Psoas muscle (tissue), 8 donors: ENCODE results near the gene DHCR24. TPM values are rescaled to one million over a fixed set of nuclear protein-coding genes. Genes with fewer than 3 reads are reported as not detected.
A peak's percentile ranks its signal among the peaks of the same experiment; 100 is the strongest.

ENCODE experiments used
- ATAC-seq, 4 donors: fragments of 200-7000 bp; cut with Tn5 transposase; one replicate each; pipeline ENCODE4 v1.9.1; 2020; ENCODE audit warnings: moderate library complexity in 3 of 4, mild to moderate bottlenecking in 2 of 4
- DNase-seq, 2 donors: peaks; one replicate each; pipeline ENCODE4 v3.0.0-alpha.2; 2020
- H3K27ac ChIP-seq: fragments of 200-600 bp; one replicate; pipeline ENCODE4 v1.8.0; 2022
- H3K27me3 ChIP-seq, 3 donors: fragments of 200-600 bp in 1 of 3; one replicate each; pipeline versions ENCODE4 v1.6.1 to v1.8.0; 2013 to 2022; ENCODE audit warnings: low read length in 2 of 3, mild to moderate bottlenecking in 2 of 3, moderate library complexity in 1 of 3; ENCODE audit not compliant: insufficient read depth in 3 of 3
- H3K36me3 ChIP-seq, 2 donors: fragments of 200-600 bp in 1 of 2; one replicate each; pipeline versions ENCODE4 v1.6.1 to v1.8.0; 2013 to 2022; ENCODE audit warnings: low read depth in 1 of 2, mild to moderate bottlenecking in 1 of 2, moderate library complexity in 1 of 2; ENCODE audit not compliant: insufficient read depth in 1 of 2
- H3K4me1 ChIP-seq: fragments of 200-600 bp; one replicate; pipeline ENCODE4 v1.8.0; 2022
- H3K4me3 ChIP-seq: fragments of 200-600 bp; one replicate; pipeline ENCODE4 v1.8.0; 2022; ENCODE audit warnings: mild to moderate bottlenecking
- H3K9me3 ChIP-seq: fragments of 200-600 bp; one replicate; pipeline ENCODE4 v1.8.0; 2022
- WGBS, 3 donors: extraction: QIAGEN DNeasy Blood & Tissue Kit; methylation state at CpG; one replicate each; pipeline versions ENCODE4 v1.1.6 to v1.1.7; 2013; 5-methylcytosine and 5-hydroxymethylcytosine counted together
- intact Hi-C, 2 donors: fragments of 100-400 bp; cut with DNase I; formaldehyde crosslinking; loops; one replicate each; pipeline versions ENCODE4 v1.11.0 to v1.14.2; 2022
- polyA plus RNA-seq, 3 donors: library from polyadenylated mRNA; stranded (reverse); fragments of 200-250 nt; gene quantifications; one replicate each; pipeline ENCODE4 v1.2.3, GENCODE V29; 2013
- total RNA-seq, 4 donors: library from RNA; stranded (reverse); fragmentation: NEBNext Ultra II Directional in 2 of 4; extraction: Animal tissue kit (Norgen Biotek cat#: 25700) in 2 of 4; gene quantifications; one replicate each; pipeline versions ENCODE4 v1.2.1 to v1.2.4, GENCODE V29; 2021 to 2023
- TF ChIP-seq, protein P1 (sequence below): fragments of 200-600 bp; IDR thresholded peaks from one replicate; pipeline ENCODE4 v1.8.0; 2022; ENCODE audit warnings: antibody characterized with exemption
- donor health status: healthy with polysubstance abuse.
- donor health status: DM: no; HTN: no; CAD: no; lungs with moderate emphysema.
- donor health status: Bipolar disorder and iron deficiency.
- donor health status: healthy.
- donor health status: DM: yes; HTN: yes; CAD: no.
- donor health status: DM: no; HTN: no; CAD: no.
- donor health status: DM: no; HTN: no; CAD: no.
- donor health status: DM: yes; HTN: yes; CAD: no.

Gene DHCR24
- total and polyA plus RNA-seq, 7 donors, result 8.8 to 215 (median 117) TPM

DNA sequence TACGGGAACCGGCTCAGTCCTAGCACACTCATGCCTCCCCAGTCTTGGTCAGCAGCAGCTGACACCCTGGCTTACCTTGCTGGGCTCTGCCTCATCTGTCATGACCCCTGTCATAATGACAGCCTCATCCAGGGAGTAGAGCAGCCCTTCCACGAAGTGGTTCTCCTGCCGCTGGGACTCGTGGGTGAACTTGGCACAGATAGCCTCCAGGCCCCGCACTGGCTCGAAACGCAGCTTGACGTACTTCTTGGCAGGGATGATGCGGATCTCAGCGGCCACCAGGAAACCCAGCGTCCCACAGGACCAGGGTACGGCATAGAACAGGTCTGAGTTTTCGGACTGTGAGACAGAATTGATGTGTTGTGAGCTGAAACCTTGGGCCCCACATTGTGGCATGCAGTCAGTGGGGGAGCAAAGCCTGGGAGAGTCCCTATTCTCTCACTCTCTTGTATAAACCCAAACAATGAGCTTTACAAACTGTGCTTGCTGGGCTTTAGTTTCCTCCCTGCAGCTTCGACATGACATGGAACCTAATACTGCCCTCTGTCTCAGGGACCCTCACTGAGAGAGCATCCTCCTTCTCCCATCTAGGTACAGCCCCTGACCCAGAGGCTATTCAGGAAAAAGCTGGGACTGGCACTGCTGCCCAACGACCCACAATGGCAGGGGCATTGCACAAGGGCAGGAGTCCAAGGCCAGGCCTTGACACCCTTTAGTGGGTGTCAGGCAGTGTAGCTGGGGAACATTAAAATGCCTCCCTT is 15.5 kb downstream of the DHCR24 start:
- DNase-seq (no peak), ATAC-seq (peak in 1 of 4 donors; percentile 13)
- H3K36me3 ChIP-seq, result peaks cover 0 to 93% of the 10 kb centered on the region in 2 donors
- intact Hi-C loops, result no loop called here
- H3K9me3 ChIP-seq, result no peaks in the 10 kb centered on the region
- H3K4me3 ChIP-seq, result no peak overlapping the region
- no peaks in the 10 kb centered on the region for H3K27me3 ChIP-seq
- H3K4me1 ChIP-seq, result no peaks in the 10 kb centered on the region
- TF ChIP-seq, protein P1, sequence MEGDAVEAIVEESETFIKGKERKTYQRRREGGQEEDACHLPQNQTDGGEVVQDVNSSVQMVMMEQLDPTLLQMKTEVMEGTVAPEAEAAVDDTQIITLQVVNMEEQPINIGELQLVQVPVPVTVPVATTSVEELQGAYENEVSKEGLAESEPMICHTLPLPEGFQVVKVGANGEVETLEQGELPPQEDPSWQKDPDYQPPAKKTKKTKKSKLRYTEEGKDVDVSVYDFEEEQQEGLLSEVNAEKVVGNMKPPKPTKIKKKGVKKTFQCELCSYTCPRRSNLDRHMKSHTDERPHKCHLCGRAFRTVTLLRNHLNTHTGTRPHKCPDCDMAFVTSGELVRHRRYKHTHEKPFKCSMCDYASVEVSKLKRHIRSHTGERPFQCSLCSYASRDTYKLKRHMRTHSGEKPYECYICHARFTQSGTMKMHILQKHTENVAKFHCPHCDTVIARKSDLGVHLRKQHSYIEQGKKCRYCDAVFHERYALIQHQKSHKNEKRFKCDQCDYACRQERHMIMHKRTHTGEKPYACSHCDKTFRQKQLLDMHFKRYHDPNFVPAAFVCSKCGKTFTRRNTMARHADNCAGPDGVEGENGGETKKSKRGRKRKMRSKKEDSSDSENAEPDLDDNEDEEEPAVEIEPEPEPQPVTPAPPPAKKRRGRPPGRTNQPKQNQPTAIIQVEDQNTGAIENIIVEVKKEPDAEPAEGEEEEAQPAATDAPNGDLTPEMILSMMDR, result no peak
- H3K27ac ChIP-seq, result no peak overlapping the region
- WGBS, 3 donors, result 87 to 90% (median 88%) methylated on average over 15 to 16 of the region's 16 CpGs

- ATAC-seq (no peak), DNase-seq (no peak)
- Histone ChIP-seq H3K36me3 (peaks cover 0 to 98% of the 10 kb centered on the region in 2 donors), H3K9me3 (no peaks in the 10 kb centered on the region), H3K4me3 (no peak overlapping the region), H3K27me3 (no peaks in the 10 kb centered on the region), H3K27ac (no peak overlapping the region), H3K4me1 (no peaks in the 10 kb centered on the region)
- WGBS, 3 donors, result 99% methylated on average over 2 of the region's 2 CpGs
- intact Hi-C loops, result no loop called here
- TF ChIP-seq, protein P1, result no peak
These were observed 16.1 kb downstream of the DHCR24 start for GRCh38 chr1:54870869-54871268.

DNA sequence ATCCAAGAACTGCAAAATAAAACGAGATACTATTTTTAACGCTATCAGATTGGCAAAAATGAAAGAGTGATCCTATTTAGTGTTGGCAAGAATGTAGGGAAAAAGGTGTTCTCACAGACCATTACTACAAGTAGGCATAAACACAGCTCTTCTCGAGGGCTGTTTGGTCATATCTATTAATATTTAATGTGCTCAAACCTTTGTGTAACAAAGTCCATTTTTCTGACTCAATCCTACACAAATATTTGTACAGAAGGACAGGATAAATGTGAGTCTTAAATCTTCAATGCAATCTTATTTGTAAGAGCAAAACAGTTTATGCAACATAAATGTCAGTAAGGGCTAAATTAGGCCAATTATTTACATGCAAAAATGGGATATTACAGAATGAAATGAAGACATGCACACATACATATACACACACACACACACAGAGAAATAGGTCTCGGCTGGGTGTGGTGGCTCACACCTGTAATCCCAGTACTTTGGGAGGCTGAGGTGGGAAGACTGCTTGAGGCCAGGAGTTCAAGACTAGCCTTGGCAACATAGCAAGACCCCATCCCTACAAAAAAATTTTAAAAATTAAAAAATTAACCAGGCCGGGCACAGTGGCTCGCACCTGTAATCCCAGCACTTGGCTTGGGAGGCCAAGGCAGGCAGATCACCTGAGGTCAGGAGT is 17.7 kb downstream of the DHCR24 start:
- TF ChIP-seq, protein P1, result no peak
- Histone ChIP-seq H3K27ac (no peak overlapping the region), H3K4me3 (no peak overlapping the region), H3K36me3 (peaks cover 0 to 98% of the 10 kb centered on the region in 2 donors), H3K27me3 (no peaks in the 10 kb centered on the region), H3K9me3 (no peaks in the 10 kb centered on the region), H3K4me1 (no peaks in the 10 kb centered on the region)
- DNase-seq (peak in 1 of 2 donors; percentile 7), ATAC-seq (no peak)
- 96 to 97% (median 97%) methylated on average over 6 of the region's 6 CpGs for WGBS, 3 donors
- intact Hi-C loops, result no loop called here

DNA sequence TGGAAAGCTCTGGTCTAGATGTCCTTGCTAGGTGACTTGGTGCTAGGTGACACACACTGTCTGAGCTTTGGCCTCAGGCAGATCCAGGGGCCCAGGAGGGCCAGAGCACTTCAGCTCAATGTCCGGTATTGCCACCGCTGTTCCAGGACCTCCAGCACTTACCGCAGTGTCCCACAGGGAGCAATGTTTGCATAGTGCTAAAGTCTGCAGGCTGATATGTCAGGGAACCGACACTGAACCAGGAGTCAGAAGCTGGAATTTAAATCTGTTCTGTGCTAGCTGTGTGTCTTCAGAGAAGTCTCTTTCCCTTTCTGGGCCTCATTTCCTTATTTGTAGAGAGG is 19.3 kb downstream of the DHCR24 start:
- intact Hi-C loops, result no loop called here
- TF ChIP-seq, protein P1, result no peak
- H3K36me3 ChIP-seq, result peaks cover 0 to 93% of the 10 kb centered on the region in 2 donors
- no peaks in the 10 kb centered on the region for H3K27me3 ChIP-seq
- no peaks in the 10 kb centered on the region for H3K4me1 ChIP-seq
- no peak overlapping the region for H3K4me3 ChIP-seq
- H3K27ac ChIP-seq, result no peak overlapping the region
- no peak for ATAC-seq
- 72 to 84% (median 79%) methylated on average over 4 of the region's 4 CpGs for WGBS, 3 donors
- DNase-seq, result peak in 1 of 2 donors; percentile 17
- H3K9me3 ChIP-seq, result no peaks in the 10 kb centered on the region
